Measurements from ENCODE around the gene C14orf132. TPM values are rescaled to one million over a fixed set of nuclear protein-coding genes. Genes with fewer than 3 reads are reported as not detected.
"Not testable (repeated sequence)": the region's sequence is repeated elsewhere in the genome, so short reads cannot be mapped to it uniquely, and the experiment has no call there.

C14orf132 gene
- polyA plus RNA-seq (ENCODE audit: insufficient read length in 3 of 3): 10 to 100 TPM; 31.1 to 33.6 (median 31.9) TPM

DNA sequence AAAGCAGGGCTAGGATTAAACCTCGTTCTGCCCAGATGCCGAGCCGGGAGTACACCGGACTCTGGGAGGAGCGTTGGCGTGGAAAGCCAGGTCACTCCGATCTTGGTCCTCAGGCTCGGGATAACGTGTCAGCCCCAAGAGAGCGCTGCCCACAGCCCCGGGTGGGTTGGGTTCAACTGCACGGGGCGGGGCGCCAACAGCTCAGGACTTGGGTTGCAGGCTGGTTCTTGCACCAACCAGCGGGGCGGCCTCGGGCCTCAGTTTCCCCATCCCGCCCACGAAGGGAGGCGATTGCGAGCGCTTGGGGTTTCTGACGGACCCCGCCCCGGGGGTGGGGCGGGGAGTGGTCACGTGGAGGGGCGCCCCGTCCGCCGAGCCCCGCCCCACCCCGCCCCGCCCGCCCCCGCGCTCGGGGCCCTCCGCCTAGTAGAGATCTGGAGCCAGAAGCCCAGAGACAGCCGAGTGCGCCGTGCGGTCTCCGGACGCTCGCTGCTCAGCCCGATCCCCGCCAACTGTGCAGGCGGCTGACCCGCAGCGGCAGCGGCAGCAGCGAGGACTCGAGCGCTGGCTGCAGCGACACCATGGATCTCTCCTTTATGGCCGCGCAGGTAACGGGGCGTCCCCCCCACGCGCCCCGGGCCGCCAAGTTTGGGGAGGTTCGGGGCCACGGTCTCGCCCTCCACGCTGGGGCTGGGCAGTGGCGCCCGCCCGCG, at the start of gene C14orf132:
TSS of gene C14orf132 (plus strand) at position 443 of the 713 bp plus-strand sequence. CDS start at position 582, 139 bp downstream.
- no peak for DNase-seq (ENCODE audit: low read depth in 3 of 3, low spot score in 2 of 3)

- peak; percentile 27 to 45 (median 34) for DNase-seq (ENCODE audit: low read depth in 3 of 3, low spot score in 2 of 3)
These were observed 45.2 kb upstream of the C14orf132 start for GRCh38 chr14:95993768-95994592.

GRCh38 chr14:95994593-95994928, 44.6 kb upstream of the C14orf132 start:
- DNase-seq (ENCODE audit: low read depth in 3 of 3, low spot score in 2 of 3): no peak

GRCh38 chr14:95998656-95999055, 40.5 kb upstream of the C14orf132 start:
- no peak for DNase-seq (ENCODE audit: low read depth in 3 of 3, low spot score in 2 of 3)

DNA sequence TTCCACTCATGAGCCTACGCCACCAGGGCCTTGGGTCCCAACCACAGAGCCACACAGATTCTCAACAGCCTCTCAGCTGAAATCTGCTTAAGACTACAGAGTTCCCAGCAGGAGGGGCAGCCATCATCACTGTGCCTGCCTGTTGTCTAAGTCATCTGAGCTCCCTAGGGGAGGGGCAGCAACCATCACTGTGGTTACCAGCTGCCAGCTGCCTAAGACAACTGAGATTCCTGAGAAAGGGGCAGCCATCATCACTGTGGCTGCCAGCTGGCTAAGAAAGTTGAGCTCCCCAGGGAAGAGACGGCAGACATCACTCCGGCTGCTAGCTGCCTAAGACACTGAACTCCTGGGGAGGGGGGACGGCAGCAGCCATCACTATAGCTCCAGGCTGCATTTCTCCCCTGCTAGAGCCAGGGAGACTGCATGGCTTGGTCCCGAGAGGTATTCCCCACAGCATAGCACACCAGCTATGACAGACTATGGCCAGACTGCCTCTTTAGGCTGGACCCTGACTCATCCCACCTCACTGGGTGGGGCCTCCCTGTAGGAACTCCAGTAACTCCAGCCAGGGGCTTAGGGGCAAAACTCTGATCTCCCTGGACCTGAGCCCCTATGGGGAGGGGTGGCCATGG, 37.2 kb upstream of the C14orf132 start:
- no peak for DNase-seq (ENCODE audit: low read depth in 3 of 3, low spot score in 2 of 3)

- no peak for DNase-seq (ENCODE audit: low read depth in 3 of 3, low spot score in 2 of 3)
These were observed 36.7 kb upstream of the C14orf132 start for GRCh38 chr14:96002498-96002884.

DNA sequence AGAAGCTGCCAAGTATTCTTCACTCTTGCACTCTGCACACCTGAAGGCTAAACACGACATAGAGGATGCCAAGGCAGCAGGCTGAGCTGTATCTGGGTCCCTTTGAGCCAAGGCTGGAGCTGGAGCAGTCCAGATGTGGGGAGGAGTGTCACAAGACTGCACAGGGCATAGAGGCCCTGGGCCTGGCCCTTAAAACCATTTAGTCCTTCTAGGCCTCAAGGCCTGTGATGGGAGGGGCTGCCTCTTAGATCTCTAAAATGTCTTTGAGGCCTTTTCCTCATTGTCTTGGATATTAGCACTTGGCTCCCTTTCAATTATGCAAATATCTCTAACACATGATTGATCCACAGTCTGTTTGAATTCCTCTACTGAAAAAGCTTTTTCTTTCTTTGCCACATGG, 28.0 kb upstream of the C14orf132 start:
- DNase-seq (ENCODE audit: low read depth in 3 of 3, low spot score in 2 of 3): no peak

GRCh38 chr14:96011607-96012006, 27.6 kb upstream of the C14orf132 start:
- no peak for DNase-seq (ENCODE audit: low read depth in 3 of 3, low spot score in 2 of 3)

DNA sequence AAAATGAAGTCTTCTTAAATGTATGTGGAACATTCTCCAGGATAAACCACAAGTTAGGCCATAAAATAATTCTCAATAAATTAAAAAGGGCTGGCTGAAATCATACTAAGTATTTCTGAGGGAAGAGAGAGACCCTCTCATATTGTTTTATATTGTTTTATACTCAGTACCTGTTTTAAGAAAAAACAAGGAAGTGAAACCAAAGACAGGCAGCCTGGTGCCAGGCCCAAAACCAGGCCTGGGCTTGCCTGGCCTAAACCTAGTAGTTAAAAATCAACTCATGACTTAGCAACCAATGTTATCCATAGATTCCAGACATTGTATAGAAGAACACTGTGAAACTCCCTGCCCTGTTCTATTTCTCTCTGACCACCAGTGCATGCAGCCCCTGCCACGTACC, 26.4 kb upstream of the C14orf132 start:
- DNase-seq (ENCODE audit: low read depth in 3 of 3, low spot score in 2 of 3): not testable (repeated sequence)

DNA sequence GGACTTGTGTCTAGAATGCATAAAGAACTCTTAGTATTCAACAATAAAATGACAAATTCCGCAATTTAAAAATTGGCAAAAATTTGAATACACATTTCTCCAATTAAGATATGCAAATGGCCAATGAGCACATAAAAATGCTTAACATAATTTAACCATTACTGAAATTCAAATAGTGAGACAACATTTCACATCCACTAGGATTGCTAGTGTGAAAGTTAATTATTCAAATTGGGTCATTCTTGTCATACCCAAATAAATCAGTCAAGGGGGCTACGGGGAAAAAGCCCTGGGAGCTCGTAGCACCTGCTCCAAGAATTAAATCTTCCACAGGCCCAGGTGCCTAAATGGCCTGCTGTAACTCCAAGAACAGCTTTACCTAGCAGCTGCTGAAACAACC, 25.0 kb upstream of the C14orf132 start:
- DNase-seq (ENCODE audit: low read depth in 3 of 3, low spot score in 2 of 3): no peak

DNA sequence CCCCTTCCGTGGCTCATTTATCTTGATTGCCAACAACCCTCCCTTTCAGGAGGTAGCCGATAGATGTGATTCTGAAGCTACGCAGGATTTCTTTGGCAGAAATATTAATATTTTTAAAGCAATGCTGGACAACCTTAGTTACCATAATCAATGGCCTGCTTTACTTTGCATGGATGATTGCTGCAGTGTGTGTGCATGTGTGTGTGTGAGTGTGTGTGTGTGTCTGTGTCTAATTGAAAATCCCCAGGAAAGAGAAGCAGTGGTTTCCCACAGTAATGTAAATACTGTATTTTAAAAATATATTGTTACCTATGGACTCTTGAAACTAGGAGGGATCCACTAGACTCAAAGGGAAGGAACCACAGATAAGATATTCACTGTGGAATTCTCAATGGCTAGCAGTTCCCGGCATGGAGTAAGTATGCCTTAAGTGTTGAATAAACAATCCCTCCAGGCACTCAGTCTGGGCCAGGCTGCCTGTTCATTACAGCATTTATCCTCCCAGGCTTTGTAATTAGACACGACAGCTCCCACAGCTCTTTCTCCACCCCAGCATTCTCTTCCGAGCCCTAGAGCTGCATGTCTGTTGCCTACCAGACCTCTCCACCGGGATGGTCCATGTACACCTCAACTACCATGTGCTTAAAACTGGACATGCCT, 22.5 kb upstream of the C14orf132 start:
- DNase-seq (ENCODE audit: low read depth in 3 of 3, low spot score in 2 of 3): no peak

GRCh38 chr14:96017882-96018281, 21.3 kb upstream of the C14orf132 start:
- DNase-seq (ENCODE audit: low read depth in 3 of 3, low spot score in 2 of 3): no peak

GRCh38 chr14:96027431-96028355, 11.5 kb upstream of the C14orf132 start:
- DNase-seq (ENCODE audit: low read depth in 3 of 3, low spot score in 2 of 3): no peak

DNA sequence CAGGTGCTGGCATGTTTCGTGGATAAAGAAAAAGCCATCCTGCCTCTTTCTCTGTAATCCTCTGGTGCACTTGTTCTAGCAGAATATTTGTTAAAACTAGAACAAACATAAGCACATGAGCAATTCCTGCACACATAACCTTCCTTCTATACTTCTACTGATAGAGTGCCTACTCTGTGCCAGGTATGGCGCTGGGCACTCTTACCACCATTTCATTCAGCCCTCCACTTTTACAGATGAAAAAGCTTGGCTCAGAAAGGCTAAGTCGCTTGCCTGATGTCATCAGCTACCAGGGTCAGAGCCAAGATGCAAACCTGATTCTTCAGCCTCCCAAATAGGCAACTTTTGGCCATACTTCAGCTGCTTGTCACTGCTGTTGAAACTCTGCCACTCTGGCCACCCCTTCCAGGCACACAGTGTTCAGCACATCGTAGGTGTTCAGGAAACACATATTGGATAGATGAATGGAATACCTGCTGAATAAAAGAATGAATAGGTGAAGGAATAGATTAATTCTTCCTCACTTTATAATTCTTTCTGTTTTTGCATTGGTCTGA, 10.0 kb upstream of the C14orf132 start:
- DNase-seq (ENCODE audit: low read depth in 3 of 3, low spot score in 2 of 3): no peak

DNA sequence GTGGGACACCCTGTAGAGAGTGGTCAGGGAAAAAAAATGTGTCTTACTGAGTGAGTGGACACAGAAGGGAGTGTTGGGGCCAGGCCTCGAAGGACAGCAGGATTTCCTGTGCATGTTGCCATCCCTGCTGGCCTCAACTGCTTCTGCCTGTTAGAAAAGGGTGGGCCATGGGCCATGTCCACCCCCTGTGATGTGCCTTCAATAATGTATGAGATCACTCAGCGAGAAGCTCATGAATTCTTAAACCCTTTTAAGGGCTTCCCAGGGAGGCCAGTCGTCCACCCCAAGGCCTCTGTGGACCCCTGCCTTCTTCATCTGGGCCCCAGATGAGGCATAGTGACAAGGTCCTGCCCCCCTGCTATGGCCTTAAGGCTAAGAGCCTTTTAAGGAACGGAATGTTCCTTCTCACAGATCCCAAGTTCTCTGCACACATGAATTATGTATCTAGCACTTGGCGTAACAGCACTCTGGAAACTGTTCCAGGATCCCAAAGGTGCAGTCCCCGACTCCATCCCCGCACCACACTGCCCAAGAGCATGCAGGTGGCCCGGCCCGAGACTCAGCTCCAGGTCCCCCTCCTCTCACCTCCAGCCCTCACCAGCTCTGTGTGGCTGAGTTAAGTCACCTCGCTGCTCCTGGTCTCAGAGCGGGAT, 8.9 kb upstream of the C14orf132 start:
- no peak for DNase-seq (ENCODE audit: low read depth in 3 of 3, low spot score in 2 of 3)

GRCh38 chr14:96031691-96032090, 7.5 kb upstream of the C14orf132 start:
- DNase-seq (ENCODE audit: low read depth in 3 of 3, low spot score in 2 of 3): no peak

DNA sequence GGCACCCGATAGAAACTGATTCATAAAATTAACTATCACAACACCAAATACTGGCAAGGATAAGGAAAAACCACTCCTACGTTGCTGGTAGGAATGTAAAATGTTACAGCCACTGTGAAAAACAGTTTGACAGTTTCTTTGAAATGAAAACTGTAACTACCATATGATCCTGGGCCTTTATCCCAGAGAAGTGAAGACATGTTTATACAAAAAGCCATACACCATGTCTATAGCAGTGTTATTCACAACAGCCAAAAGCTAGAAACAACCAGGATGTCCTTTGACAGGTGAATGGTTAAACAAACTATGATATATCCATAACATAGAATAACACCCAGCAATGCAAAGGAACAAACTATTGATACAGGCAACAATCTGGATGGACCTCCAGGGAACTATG, 3.7 kb upstream of the C14orf132 start:
- DNase-seq (ENCODE audit: low read depth in 3 of 3, low spot score in 2 of 3): no peak

DNA sequence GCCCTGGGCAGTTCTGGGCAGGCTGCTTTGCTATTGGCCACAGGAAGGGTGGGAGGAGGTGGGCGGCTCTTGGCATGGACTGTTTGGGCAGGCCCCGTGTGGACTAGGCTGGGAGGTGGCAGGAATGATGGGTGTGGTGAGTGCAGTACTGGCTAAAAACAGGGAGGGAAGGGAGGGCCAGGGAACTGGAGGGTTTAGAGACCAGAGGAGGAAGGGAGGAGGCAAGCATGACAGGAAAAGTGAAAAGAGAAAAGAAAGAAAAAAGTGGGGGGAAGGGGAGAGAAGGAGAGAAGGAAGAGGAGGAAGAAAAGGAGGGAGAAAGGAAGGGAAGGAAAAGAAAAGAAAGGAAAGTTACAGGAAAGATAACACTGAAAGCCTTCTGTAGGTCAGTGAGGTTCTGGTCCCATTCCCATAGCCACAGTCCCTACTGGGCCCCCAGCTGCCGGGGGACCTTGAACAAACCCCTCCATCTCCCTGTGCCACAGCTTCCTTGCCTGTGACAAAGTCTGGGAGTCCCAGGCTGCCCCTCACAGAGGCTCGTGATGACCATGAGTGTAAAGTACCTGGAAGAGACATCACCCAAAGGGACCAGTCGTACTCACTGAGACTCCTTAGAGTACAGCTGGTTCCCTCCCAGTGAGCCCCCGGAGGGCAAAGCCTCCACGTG, 1.1 kb upstream of the C14orf132 start:
- no peak for DNase-seq (ENCODE audit: low read depth in 3 of 3, low spot score in 2 of 3)

- no peak for DNase-seq (ENCODE audit: low read depth in 3 of 3, low spot score in 2 of 3)
These were observed 623 bp upstream of the C14orf132 start for GRCh38 chr14:96038558-96038919.

Measured in right renal cortex interstitium (tissue), 3 donors.